ENCODE data around the gene WNT3.

WNT3 gene

DNA sequence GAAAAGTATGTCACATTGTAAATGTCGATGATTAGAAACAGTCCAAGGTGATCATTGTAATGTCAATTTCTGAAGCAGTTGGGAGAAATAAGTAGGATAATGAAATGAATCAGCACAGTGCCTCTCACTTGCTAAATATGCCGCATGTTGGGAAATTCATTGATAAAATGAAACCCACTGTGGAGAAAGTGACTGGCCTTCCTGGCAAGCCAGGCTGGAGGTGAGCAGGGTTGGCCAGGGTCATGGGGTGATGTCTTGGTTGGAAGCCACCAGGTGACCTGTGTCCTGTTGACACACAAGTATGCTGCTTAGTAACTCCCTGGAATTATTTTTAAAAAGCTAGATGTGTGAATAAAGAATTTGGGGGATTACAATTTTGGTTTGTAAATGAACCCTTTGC lies 18.0 kb upstream of the WNT3 start:
- H3K4me3 ChIP-seq (ENCODE audit: low read depth, low read length) = no peak overlapping the region
- no peak for TF ChIP-seq CTCF (IDR thresholded peaks at IDR 0.05; ENCODE audit: insufficient read depth, low read depth, low read length, missing control alignments)
- no peak for DNase-seq (ENCODE audit: low read depth)

- no peak for TF ChIP-seq CTCF (IDR thresholded peaks at IDR 0.05; ENCODE audit: insufficient read depth, low read depth, low read length, missing control alignments)
- no peak overlapping the region for H3K4me3 ChIP-seq (ENCODE audit: low read depth, low read length)
- no peak for DNase-seq (ENCODE audit: low read depth)
Measured at GRCh38 chr17:46834846-46835245, 16.4 kb upstream of the WNT3 start.

- no peak for DNase-seq (ENCODE audit: low read depth)
- TF ChIP-seq CTCF (IDR thresholded peaks at IDR 0.05; ENCODE audit: insufficient read depth, low read depth, low read length, missing control alignments) = no peak
- no peak overlapping the region for H3K4me3 ChIP-seq (ENCODE audit: low read depth, low read length)
Measured at GRCh38 chr17:46833840-46834208, 15.3 kb upstream of the WNT3 start.

GRCh38 chr17:46832945-46833839 lies 14.7 kb upstream of the WNT3 start:
- no peak for TF ChIP-seq CTCF (IDR thresholded peaks at IDR 0.05; ENCODE audit: insufficient read depth, low read depth, low read length, missing control alignments)
- no peak overlapping the region for H3K4me3 ChIP-seq (ENCODE audit: low read depth, low read length)
- no peak for DNase-seq (ENCODE audit: low read depth)

- no peak for DNase-seq (ENCODE audit: low read depth)
- no peak overlapping the region for H3K4me3 ChIP-seq (ENCODE audit: low read depth, low read length)
- TF ChIP-seq CTCF (IDR thresholded peaks at IDR 0.05; ENCODE audit: insufficient read depth, low read depth, low read length, missing control alignments) = no peak
Measured at GRCh38 chr17:46832331-46832821, 13.9 kb upstream of the WNT3 start.

DNA sequence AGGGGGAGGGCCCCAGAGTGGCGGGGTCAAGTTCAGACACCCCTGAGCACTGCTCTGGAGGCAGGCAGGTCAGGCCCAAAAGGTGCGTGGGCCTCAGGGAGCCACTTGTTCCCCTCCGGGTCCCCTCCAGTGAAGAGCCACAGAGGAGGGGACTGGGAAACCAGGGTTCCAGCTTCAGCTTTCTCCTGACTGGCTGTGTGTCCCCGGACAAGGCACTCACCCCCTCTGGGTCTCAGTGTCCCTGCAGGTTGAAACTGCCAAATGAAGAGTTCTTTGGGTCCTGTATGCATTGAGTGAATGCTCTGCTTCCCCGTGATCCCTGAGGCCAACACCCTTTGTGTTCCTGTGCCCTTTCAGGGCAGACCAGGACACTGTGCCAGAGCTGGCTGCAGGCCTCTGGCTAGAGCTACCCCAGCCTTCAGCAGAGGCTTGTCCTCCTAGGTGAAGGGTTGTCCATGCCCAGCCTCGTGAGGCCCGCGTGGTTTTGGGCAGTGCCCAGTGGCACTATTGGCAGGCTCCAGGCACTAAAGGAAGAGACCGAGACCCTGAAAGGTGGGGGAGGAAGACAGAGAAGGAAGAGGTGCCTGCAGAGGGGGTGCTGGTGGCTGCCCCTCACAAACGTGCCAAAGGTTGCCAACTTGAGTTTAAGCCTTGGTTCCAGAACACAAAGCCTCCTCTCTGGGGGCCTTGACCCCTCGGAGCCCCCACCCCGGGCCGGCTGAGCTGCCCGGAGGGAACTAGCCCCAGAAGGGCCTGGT lies 13.3 kb upstream of the WNT3 start:
- no peak for TF ChIP-seq CTCF (IDR thresholded peaks at IDR 0.05; ENCODE audit: insufficient read depth, low read depth, low read length, missing control alignments)
- no peak overlapping the region for H3K4me3 ChIP-seq (ENCODE audit: low read depth, low read length)
- no peak for DNase-seq (ENCODE audit: low read depth)
